OCI-LY3 (cell line): ENCODE results near the gene FASTK.

Source experiments
- H2AFZ ChIP-seq: fragments of 200-600, 300-600 bp; shearing (Covaris generic); 2 replicates; pipeline ENCODE4 v1.6.0; 2014; ENCODE audit warnings: antibody characterized with exemption, low read depth, low read length
- H3K27ac ChIP-seq: fragments of 200-600, 300-600 bp; sonication (generic); 2 replicates; pipeline ENCODE4 v1.5.1; 2014; ENCODE audit warnings: mild to moderate bottlenecking, low read length, moderate library complexity, mixed read lengths
- H3K27me3 ChIP-seq: fragments of 200-600, 300-600 bp; sonication (generic); 2 replicates; pipeline ENCODE4 v1.6.1; 2014; ENCODE audit warnings: low read depth, low read length, mixed read lengths
- H3K36me3 ChIP-seq: fragments of 200-600, 300-600 bp; sonication (generic); replicated peaks from 2 replicates; pipeline ENCODE3; 2014; ENCODE audit warnings: low read depth, low read length, mixed read lengths
- H3K4me1 ChIP-seq: fragments of 300-600, 200-600 bp; sonication (generic); 2 replicates; pipeline ENCODE4 v1.6.1; 2014; ENCODE audit warnings: low read length, mixed read lengths
- H3K4me2 ChIP-seq: fragments of 200-600, 300-600 bp; sonication (generic); 2 replicates; pipeline ENCODE4 v1.6.1; 2014; ENCODE audit warnings: low read length, mixed read lengths
- H3K4me3 ChIP-seq: fragments of 300-600, 200-600 bp; sonication (generic); 2 replicates; pipeline ENCODE4 v1.5.1; 2014; ENCODE audit warnings: antibody characterized with exemption, mild to moderate bottlenecking, low read length, moderate library complexity
- H3K79me2 ChIP-seq: fragments of 300-600, 200-600 bp; shearing (Covaris generic); 2 replicates; pipeline ENCODE4 v1.6.1; 2014; ENCODE audit warnings: mild to moderate bottlenecking, low read length, mixed read lengths
- H3K9ac ChIP-seq: fragments of 300-600, 200-600 bp; shearing (Covaris generic); 2 replicates; pipeline ENCODE4 v1.6.0; 2014; ENCODE audit warnings: mild to moderate bottlenecking, low read length, moderate library complexity
- H3K9me3 ChIP-seq: fragments of 200-600, 300-600 bp; shearing (Covaris generic); 2 replicates; pipeline ENCODE4 v1.6.1; 2014; ENCODE audit warnings: low read length, mixed read lengths; ENCODE audit not compliant: insufficient read depth
- H4K20me1 ChIP-seq: fragments of 200-600, 300-600 bp; sonication (generic); 2 replicates; pipeline ENCODE4 v1.6.1; 2016; ENCODE audit warnings: low read length, mixed read lengths; ENCODE audit not compliant: insufficient read depth
- CTCF ChIP-seq: fragments of 200-600, 300-600 bp; sonication (generic); IDR thresholded peaks from 2 replicates; pipeline ENCODE4 v1.5.1; 2014; ENCODE audit warnings: antibody characterized with exemption, low read length, low read depth
- EZH2phosphoT487 ChIP-seq: fragments of 200-600 bp; shearing (Covaris generic); IDR thresholded peaks from 2 replicates; pipeline ENCODE4 v1.6.1; 2018; ENCODE audit warnings: antibody characterized with exemption, mixed run types, low read depth

The FASTK gene

GRCh38 chr7:151125846-151126481 lies 45.4 kb upstream of the FASTK start:
- Histone ChIP-seq H3K79me2 (no peaks in the 10 kb centered on the region), H3K4me2 (no peak overlapping the region), H3K27me3 (no peaks in the 10 kb centered on the region), H3K4me3 (no peak overlapping the region), H3K9ac (no peak overlapping the region), H3K9me3 (no peaks in the 10 kb centered on the region), H3K36me3 (no peaks in the 10 kb centered on the region), H2AFZ (no peak overlapping the region), H3K27ac (no peak overlapping the region), H4K20me1 (peaks cover 11% of the 10 kb centered on the region), H3K4me1 (no peaks in the 10 kb centered on the region)
- TF ChIP-seq CTCF (no peak), EZH2phosphoT487 (no peak)

- Histone ChIP-seq H2AFZ (no peak overlapping the region), H3K79me2 (no peaks in the 10 kb centered on the region), H3K36me3 (no peaks in the 10 kb centered on the region)
Observed at GRCh38 chr7:151125470-151125845, 44.8 kb upstream of the FASTK start.

GRCh38 chr7:151124899-151125399 lies 44.3 kb upstream of the FASTK start:
- no peak for TF ChIP-seq EZH2phosphoT487
- no peak for TF ChIP-seq CTCF
- H3K27me3 ChIP-seq, result no peaks in the 10 kb centered on the region
- H3K27ac ChIP-seq, result no peak overlapping the region
- H3K4me3 ChIP-seq, result no peak overlapping the region
- no peaks in the 10 kb centered on the region for H3K79me2 ChIP-seq
- H3K36me3 ChIP-seq, result no peaks in the 10 kb centered on the region
- no peaks in the 10 kb centered on the region for H3K4me1 ChIP-seq
- no peak overlapping the region for H3K9ac ChIP-seq
- H2AFZ ChIP-seq, result no peak overlapping the region
- H4K20me1 ChIP-seq, result peaks cover 11% of the 10 kb centered on the region
- H3K9me3 ChIP-seq, result no peaks in the 10 kb centered on the region
- no peak overlapping the region for H3K4me2 ChIP-seq

More at GRCh38 chr7:151125470-151125845, 44.8 kb upstream of the FASTK start:
- Histone ChIP-seq H3K9me3 (no peaks in the 10 kb centered on the region), H3K4me2 (no peak overlapping the region), H3K4me3 (no peak overlapping the region), H3K4me1 (no peaks in the 10 kb centered on the region), H3K27ac (no peak overlapping the region), H4K20me1 (peaks cover 11% of the 10 kb centered on the region), H3K27me3 (no peaks in the 10 kb centered on the region), H3K9ac (no peak overlapping the region)
- TF ChIP-seq CTCF (no peak), EZH2phosphoT487 (no peak)

- Histone ChIP-seq H3K27me3 (no peaks in the 10 kb centered on the region), H2AFZ (no peak overlapping the region), H3K4me1 (no peaks in the 10 kb centered on the region), H3K4me2 (no peak overlapping the region), H3K9ac (no peak overlapping the region), H3K79me2 (no peaks in the 10 kb centered on the region), H4K20me1 (peaks cover 11% of the 10 kb centered on the region), H3K36me3 (no peaks in the 10 kb centered on the region), H3K27ac (no peak overlapping the region), H3K4me3 (no peak overlapping the region), H3K9me3 (no peaks in the 10 kb centered on the region)
- TF ChIP-seq CTCF (no peak), EZH2phosphoT487 (no peak)
Observed at GRCh38 chr7:151124481-151124880, 43.9 kb upstream of the FASTK start.
